HG03025 (cell line): ENCODE measurements around the gene TEAD1.

Experiments
- ATAC-seq: cut with Tn5 transposase; IDR thresholded peaks from one replicate; pipeline ENCODE4 v1.9.1; 2021; ENCODE audit warnings: mild to moderate bottlenecking, moderate library complexity; ENCODE audit not compliant: unreplicated experiment, low FRiP score

Gene TEAD1

GRCh38 chr11:12963792-12964536 lies 289.7 kb downstream of the TEAD1 start:
- no peak for ATAC-seq

- ATAC-seq, result no peak
Measured at GRCh38 chr11:12964650-12965049, 290.4 kb downstream of the TEAD1 start.

GRCh38 chr11:12966002-12966401 lies 291.8 kb downstream of the TEAD1 start:
- ATAC-seq, result no peak

GRCh38 chr11:12968101-12968500 lies 293.9 kb downstream of the TEAD1 start:
- ATAC-seq, result no peak

GRCh38 chr11:12968826-12969225 lies 294.6 kb downstream of the TEAD1 start:
- no peak for ATAC-seq

GRCh38 chr11:12971955-12972354 lies 297.7 kb downstream of the TEAD1 start:
- no peak for ATAC-seq

GRCh38 chr11:12973528-12974181 lies 299.4 kb downstream of the TEAD1 start:
- no peak for ATAC-seq

- no peak for ATAC-seq
Measured at GRCh38 chr11:12975195-12975594, 301.0 kb downstream of the TEAD1 start.

- no peak for ATAC-seq
Measured at GRCh38 chr11:12979928-12980689, 305.9 kb downstream of the TEAD1 start.

- ATAC-seq, result no peak
Measured at GRCh38 chr11:12981676-12982522, 307.7 kb downstream of the TEAD1 start.

- ATAC-seq, result no peak
Measured at GRCh38 chr11:12983336-12983735, 309.1 kb downstream of the TEAD1 start.

GRCh38 chr11:12986194-12986898 lies 312.1 kb downstream of the TEAD1 start:
- ATAC-seq, result no peak

GRCh38 chr11:12989428-12990161 lies 315.4 kb downstream of the TEAD1 start:
- no peak for ATAC-seq

- ATAC-seq, result no peak
Measured at GRCh38 chr11:12990162-12990480, 315.9 kb downstream of the TEAD1 start.

GRCh38 chr11:12991426-12991825 lies 317.2 kb downstream of the TEAD1 start:
- no peak for ATAC-seq

GRCh38 chr11:12993626-12994025 lies 319.4 kb downstream of the TEAD1 start:
- no peak for ATAC-seq
